ENCODE measurements around the gene NLRP9.
"Not testable (repeated sequence)": the region's sequence is repeated elsewhere in the genome, so short reads cannot be mapped to it uniquely, and the experiment has no call there.

The NLRP9 gene

GRCh38 chr19:55738302-55738701 lies at the start of gene NLRP9:
TSS of gene NLRP9 (minus strand) at chr19:55738402. CDS start at chr19:55738374, 28 bp downstream.
- no peak for DNase-seq

- DNase-seq: no peak
These were observed 42.9 kb upstream of the NLRP9 start for GRCh38 chr19:55781112-55781511.

GRCh38 chr19:55778331-55778730 lies 40.1 kb upstream of the NLRP9 start:
- no peak for DNase-seq

- DNase-seq: no peak
These were observed 39.3 kb upstream of the NLRP9 start for GRCh38 chr19:55777528-55777927.

GRCh38 chr19:55769632-55770031 lies 31.4 kb upstream of the NLRP9 start:
- DNase-seq: not testable (repeated sequence)

- not testable (repeated sequence) for DNase-seq
These were observed 30.6 kb upstream of the NLRP9 start, which contains the start of gene RFPL4AL1 for GRCh38 chr19:55768818-55769217. TSS of gene RFPL4AL1 (plus strand) at chr19:55769118. CDS start at chr19:55771805, 2,687 bp downstream.

- no peak for DNase-seq
These were observed 28.3 kb upstream of the NLRP9 start for GRCh38 chr19:55766466-55766865.

GRCh38 chr19:55758797-55759196 lies 20.6 kb upstream of the NLRP9 start, which contains the start of gene RFPL4A:
TSS of gene RFPL4A (plus strand) at chr19:55759097. CDS start at chr19:55761801, 2,704 bp downstream.
- DNase-seq: not testable (repeated sequence)

GRCh38 chr19:55756808-55757207 lies 18.6 kb upstream of the NLRP9 start:
- not testable (repeated sequence) for DNase-seq

GRCh38 chr19:55753401-55753800 lies 15.2 kb upstream of the NLRP9 start:
- no peak for DNase-seq

GRCh38 chr19:55750715-55751114 lies 12.5 kb upstream of the NLRP9 start:
- DNase-seq: no peak

- not testable (repeated sequence) for DNase-seq
These were observed 7.8 kb downstream of the NLRP9 start for GRCh38 chr19:55730378-55730777.

- DNase-seq: no peak
These were observed 14.7 kb downstream of the NLRP9 start for GRCh38 chr19:55723491-55723890.

- no peak for DNase-seq
These were observed 17.4 kb downstream of the NLRP9 start for GRCh38 chr19:55720801-55721200.

GRCh38 chr19:55720214-55720746 lies 17.9 kb downstream of the NLRP9 start:
- DNase-seq: no peak

- not testable (repeated sequence) for DNase-seq
These were observed 20.1 kb downstream of the NLRP9 start for GRCh38 chr19:55717879-55718711.

GRCh38 chr19:55717251-55717650 lies 21.0 kb downstream of the NLRP9 start:
- no peak for DNase-seq

GRCh38 chr19:55716531-55716930 lies 21.7 kb downstream of the NLRP9 start:
- no peak for DNase-seq

GRCh38 chr19:55712804-55713631 lies 25.2 kb downstream of the NLRP9 start:
- DNase-seq: no peak

- DNase-seq: no peak
These were observed 26.5 kb downstream of the NLRP9 start for GRCh38 chr19:55711719-55712118.

- DNase-seq: no peak
These were observed 32.2 kb downstream of the NLRP9 start for GRCh38 chr19:55705972-55706371.

- DNase-seq: no peak
These were observed 33.5 kb downstream of the NLRP9 start for GRCh38 chr19:55704494-55705245.
